ENCODE measurements around the gene MSTN.
"Not testable (repeated sequence)": the region's sequence is repeated elsewhere in the genome, so short reads cannot be mapped to it uniquely, and the experiment has no call there.

Gene MSTN

GRCh38 chr2:190063624-190064023 is 1.1 kb upstream of the MSTN start:
- DNase-seq = no peak

- DNase-seq = no peak
Observed at GRCh38 chr2:190062053-190062452, 476 bp downstream of the MSTN start.

GRCh38 chr2:190060626-190061025 is 1.9 kb downstream of the MSTN start:
- no peak for DNase-seq

GRCh38 chr2:190060019-190060418 is 2.5 kb downstream of the MSTN start:
- DNase-seq = no peak

- no peak for DNase-seq
Observed at GRCh38 chr2:190053426-190053825, 9.1 kb downstream of the MSTN start.

- DNase-seq = no peak
Observed at GRCh38 chr2:190052307-190052706, 10.2 kb downstream of the MSTN start.

GRCh38 chr2:190051223-190051622 is 11.3 kb downstream of the MSTN start:
- DNase-seq = no peak

GRCh38 chr2:190050001-190050400 is 12.5 kb downstream of the MSTN start:
- DNase-seq = peak; percentile 53

GRCh38 chr2:190044866-190045265 is 17.7 kb downstream of the MSTN start:
- DNase-seq = no peak

GRCh38 chr2:190043441-190043840 is 19.1 kb downstream of the MSTN start:
- no peak for DNase-seq

GRCh38 chr2:190036071-190036470 is 26.5 kb downstream of the MSTN start:
- DNase-seq = no peak

GRCh38 chr2:190034417-190034816 is 28.1 kb downstream of the MSTN start:
- DNase-seq = not testable (repeated sequence)

GRCh38 chr2:190031969-190032618 is 30.4 kb downstream of the MSTN start:
- no peak for DNase-seq

- peak; percentile 53 for DNase-seq
Observed at GRCh38 chr2:190023860-190024259, 38.7 kb downstream of the MSTN start.

GRCh38 chr2:190020720-190021119 is 41.8 kb downstream of the MSTN start:
- no peak for DNase-seq

GRCh38 chr2:190017837-190018236 is 44.7 kb downstream of the MSTN start:
- DNase-seq = no peak

GRCh38 chr2:190015969-190016368 is 46.6 kb downstream of the MSTN start:
- DNase-seq = not testable (repeated sequence)

Measured in fibroblast of skin of scalp (primary cell).